GM19351 (cell line): Measurements from ENCODE around the gene DHODH.

Source experiments
- ATAC-seq: cut with Tn5 transposase; IDR thresholded peaks from one replicate; pipeline ENCODE4 v1.9.1; 2021; ENCODE audit warnings: mild to moderate bottlenecking, moderate library complexity; ENCODE audit not compliant: unreplicated experiment

The DHODH gene

GRCh38 chr16:72013389-72013788 lies 4.8 kb downstream of the DHODH start:
- ATAC-seq, result no peak

- no peak for ATAC-seq
Measured at GRCh38 chr16:72013888-72014581, 5.5 kb downstream of the DHODH start.

GRCh38 chr16:72014675-72015074 lies 6.1 kb downstream of the DHODH start:
- no peak for ATAC-seq

- ATAC-seq, result no peak
Measured at GRCh38 chr16:72015124-72015523, 6.6 kb downstream of the DHODH start.

- ATAC-seq, result no peak
Measured at GRCh38 chr16:72018470-72018869, 9.9 kb downstream of the DHODH start.

- ATAC-seq, result no peak
Measured at GRCh38 chr16:72021043-72021442, 12.5 kb downstream of the DHODH start.

- ATAC-seq, result no peak
Measured at GRCh38 chr16:72022127-72022526, 13.6 kb downstream of the DHODH start.

GRCh38 chr16:72023962-72024361 lies 15.4 kb downstream of the DHODH start:
- no peak for ATAC-seq

- ATAC-seq, result no peak
Measured at GRCh38 chr16:72024862-72025382, 16.4 kb downstream of the DHODH start.

GRCh38 chr16:72025404-72026114 lies 17.0 kb downstream of the DHODH start:
- no peak for ATAC-seq

- ATAC-seq, result no peak
Measured at GRCh38 chr16:72027669-72028378, 19.3 kb downstream of the DHODH start.

GRCh38 chr16:72029567-72030271 lies 21.2 kb downstream of the DHODH start:
- no peak for ATAC-seq

GRCh38 chr16:72033437-72033836 lies 24.9 kb downstream of the DHODH start:
- no peak for ATAC-seq

- no peak for ATAC-seq
Measured at GRCh38 chr16:72036098-72036497, 27.6 kb downstream of the DHODH start.

GRCh38 chr16:72042157-72042660 lies 33.7 kb downstream of the DHODH start:
- ATAC-seq, result no peak

GRCh38 chr16:72043058-72043457 lies 34.5 kb downstream of the DHODH start:
- no peak for ATAC-seq

GRCh38 chr16:72043539-72043938 lies 35.0 kb downstream of the DHODH start:
- no peak for ATAC-seq

GRCh38 chr16:72044296-72044695 lies 35.8 kb downstream of the DHODH start:
- no peak for ATAC-seq

- no peak for ATAC-seq
Measured at GRCh38 chr16:72044825-72045359, 36.3 kb downstream of the DHODH start.

GRCh38 chr16:72049110-72049509 lies 40.6 kb downstream of the DHODH start:
- ATAC-seq, result no peak
